NOMO-1 treated with dmso at 0.1 percent for 144 hours (cell line): ENCODE measurements around the gene NUP210L.

Experiments
- DNase-seq: peaks from one replicate; lab custom pipeline; 2025; ENCODE audit not compliant: unreplicated experiment; lab: John Stamatoyannopoulos, UW

Gene NUP210L

GRCh38 chr1:154154534-154155191, at the start of gene NUP210L:
Gene NUP210L (minus strand): TSS chr1:154155073.
- DNase-seq, result no peak

- DNase-seq, result no peak
Measured at GRCh38 chr1:154199563-154199879, 44.6 kb upstream of the NUP210L start.

- no peak for DNase-seq
Measured at GRCh38 chr1:154198756-154199562, 44.1 kb upstream of the NUP210L start.

- no peak for DNase-seq
Measured at GRCh38 chr1:154193821-154194220, 38.9 kb upstream of the NUP210L start.

- DNase-seq, result no peak
Measured at GRCh38 chr1:154192476-154192875, 37.6 kb upstream of the NUP210L start.

- DNase-seq, result peak; percentile 24
Measured at GRCh38 chr1:154191990-154192461, 37.2 kb upstream of the NUP210L start, which contains the start of gene TPM3. Gene TPM3 (minus strand): TSS chr1:154192100. CDS start chr1:154192018, 82 bp downstream.

GRCh38 chr1:154190550-154190949, 35.7 kb upstream of the NUP210L start:
- DNase-seq, result no peak

- DNase-seq, result no peak
Measured at GRCh38 chr1:154186852-154187501, 32.1 kb upstream of the NUP210L start.

GRCh38 chr1:154186177-154186576, 31.3 kb upstream of the NUP210L start:
- DNase-seq, result peak; percentile 48

- peak; percentile 93 for DNase-seq
Measured at GRCh38 chr1:154183046-154183915, 28.4 kb upstream of the NUP210L start.

GRCh38 chr1:154182344-154183045, 27.6 kb upstream of the NUP210L start:
- peak; percentile 99 for DNase-seq

GRCh38 chr1:154181944-154182343, 27.1 kb upstream of the NUP210L start:
- no peak for DNase-seq

GRCh38 chr1:154179946-154180687, 25.2 kb upstream of the NUP210L start:
- peak; percentile 71 for DNase-seq

GRCh38 chr1:154178911-154179811, 24.3 kb upstream of the NUP210L start:
- DNase-seq, result no peak

- DNase-seq, result no peak
Measured at GRCh38 chr1:154178013-154178412, 23.1 kb upstream of the NUP210L start.

GRCh38 chr1:154176337-154176736, 21.5 kb upstream of the NUP210L start:
- no peak for DNase-seq

- no peak for DNase-seq
Measured at GRCh38 chr1:154174654-154175053, 19.8 kb upstream of the NUP210L start.

- no peak for DNase-seq
Measured at GRCh38 chr1:154171880-154172279, 17.0 kb upstream of the NUP210L start.

- DNase-seq, result no peak
Measured at GRCh38 chr1:154171223-154171583, 16.3 kb upstream of the NUP210L start.
